NCI-H345 (cell line): ENCODE data around the gene QRICH1.

ENCODE experiments used
- DNase-seq: peaks from one replicate; lab custom pipeline; 2025; lab: John Stamatoyannopoulos, UW

The QRICH1 gene

GRCh38 chr3:48997714-48998637, 95.9 kb downstream of the QRICH1 start:
- DNase-seq = peak; percentile 55

GRCh38 chr3:48997102-48997635, 96.7 kb downstream of the QRICH1 start:
- DNase-seq = no peak

GRCh38 chr3:48996640-48997039, 97.2 kb downstream of the QRICH1 start:
- no peak for DNase-seq

- DNase-seq = no peak
These were observed 100.0 kb downstream of the QRICH1 start for GRCh38 chr3:48993834-48994233.

- DNase-seq = no peak
These were observed 101.9 kb downstream of the QRICH1 start for GRCh38 chr3:48991851-48992545.

GRCh38 chr3:48990636-48991469, 103.0 kb downstream of the QRICH1 start:
- peak; percentile 2 for DNase-seq

- peak; percentile 61 for DNase-seq
These were observed 103.9 kb downstream of the QRICH1 start, which contains the start of gene P4HTM for GRCh38 chr3:48989796-48990635. TSS of gene P4HTM (plus strand) at chr3:48990241. CDS start at chr3:48990257, 16 bp downstream.

GRCh38 chr3:48989126-48989795, 104.6 kb downstream of the QRICH1 start:
- peak; percentile 23 for DNase-seq

- no peak for DNase-seq
These were observed 108.0 kb downstream of the QRICH1 start for GRCh38 chr3:48985831-48986376.

- DNase-seq = no peak
These were observed 109.2 kb downstream of the QRICH1 start for GRCh38 chr3:48984663-48985062.

- DNase-seq = no peak
These were observed 110.8 kb downstream of the QRICH1 start for GRCh38 chr3:48983096-48983495.

- no peak for DNase-seq
These were observed 111.2 kb downstream of the QRICH1 start for GRCh38 chr3:48982686-48983085.

- no peak for DNase-seq
These were observed 111.9 kb downstream of the QRICH1 start for GRCh38 chr3:48982016-48982415.

- DNase-seq = no peak
These were observed 113.6 kb downstream of the QRICH1 start for GRCh38 chr3:48980295-48980694.
